Measurements from ENCODE around the gene CTSF.

Gene CTSF

DNA sequence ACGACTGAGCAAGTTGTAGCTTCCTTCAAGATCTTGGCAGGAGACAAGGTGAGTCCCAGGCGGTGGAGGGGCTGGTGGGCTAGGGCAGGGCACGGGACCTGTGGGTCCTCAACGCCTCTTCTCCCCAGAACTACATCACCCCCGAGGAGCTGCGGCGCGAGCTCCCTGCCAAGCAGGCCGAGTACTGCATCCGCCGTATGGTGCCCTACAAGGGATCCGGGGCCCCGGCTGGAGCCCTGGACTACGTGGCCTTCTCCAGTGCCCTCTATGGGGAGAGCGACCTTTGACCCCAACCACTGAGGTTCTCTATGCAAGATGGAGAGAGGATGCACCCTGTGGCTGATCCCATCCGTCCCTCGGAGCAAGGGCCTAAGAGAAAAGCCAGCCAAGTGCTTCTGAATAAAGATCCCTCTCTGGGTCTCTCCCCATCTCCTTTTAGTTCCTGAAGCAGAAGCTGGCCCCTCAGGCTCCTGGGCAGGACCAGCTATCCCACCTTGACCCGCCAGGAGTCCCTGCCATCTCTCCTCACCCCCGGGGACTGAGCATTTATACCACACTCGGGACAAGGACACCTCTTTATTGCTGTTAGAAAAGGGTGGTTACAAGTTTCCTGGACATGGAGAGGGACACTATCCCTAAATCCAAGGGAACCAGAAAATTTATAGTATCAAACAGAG, 5.4 kb downstream of the CTSF start:
- Histone ChIP-seq H3K4me3 (ENCODE audit: low read depth, low read length) (no peak overlapping the region), H3K27ac (no peak overlapping the region), H3K27me3 (ENCODE audit: insufficient read depth, low read depth, severe bottlenecking) (no peaks in the 10 kb centered on the region), H3K36me3 (peaks cover 41% of the 10 kb centered on the region), H3K9me3 (ENCODE audit: severe bottlenecking) (no peaks in the 10 kb centered on the region)
- no peak for DNase-seq
- TF ChIP-seq, protein P1, sequence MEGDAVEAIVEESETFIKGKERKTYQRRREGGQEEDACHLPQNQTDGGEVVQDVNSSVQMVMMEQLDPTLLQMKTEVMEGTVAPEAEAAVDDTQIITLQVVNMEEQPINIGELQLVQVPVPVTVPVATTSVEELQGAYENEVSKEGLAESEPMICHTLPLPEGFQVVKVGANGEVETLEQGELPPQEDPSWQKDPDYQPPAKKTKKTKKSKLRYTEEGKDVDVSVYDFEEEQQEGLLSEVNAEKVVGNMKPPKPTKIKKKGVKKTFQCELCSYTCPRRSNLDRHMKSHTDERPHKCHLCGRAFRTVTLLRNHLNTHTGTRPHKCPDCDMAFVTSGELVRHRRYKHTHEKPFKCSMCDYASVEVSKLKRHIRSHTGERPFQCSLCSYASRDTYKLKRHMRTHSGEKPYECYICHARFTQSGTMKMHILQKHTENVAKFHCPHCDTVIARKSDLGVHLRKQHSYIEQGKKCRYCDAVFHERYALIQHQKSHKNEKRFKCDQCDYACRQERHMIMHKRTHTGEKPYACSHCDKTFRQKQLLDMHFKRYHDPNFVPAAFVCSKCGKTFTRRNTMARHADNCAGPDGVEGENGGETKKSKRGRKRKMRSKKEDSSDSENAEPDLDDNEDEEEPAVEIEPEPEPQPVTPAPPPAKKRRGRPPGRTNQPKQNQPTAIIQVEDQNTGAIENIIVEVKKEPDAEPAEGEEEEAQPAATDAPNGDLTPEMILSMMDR (IDR thresholded peaks at IDR 0.05; ENCODE audit: low read depth, low read length), result no peak

DNA sequence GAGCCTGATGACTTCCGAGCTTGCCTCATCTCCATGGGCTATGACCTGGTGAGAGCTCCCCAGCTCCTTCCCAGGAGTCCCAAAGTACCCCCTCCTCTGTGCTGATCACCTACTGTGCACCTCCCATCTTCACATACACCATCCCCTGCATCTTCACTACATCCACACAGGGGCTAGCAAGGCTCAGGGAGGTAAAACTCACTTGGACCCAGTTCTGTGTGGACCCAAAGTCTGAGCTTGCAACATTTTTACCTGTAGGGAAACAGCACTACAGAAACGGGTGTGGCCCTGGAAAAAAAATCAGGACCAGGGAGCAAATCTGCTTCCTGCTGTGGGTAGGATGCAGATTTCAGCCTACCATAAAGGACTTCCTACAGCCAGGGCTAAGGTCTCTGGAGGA, 6.1 kb downstream of the CTSF start:
- DNase-seq, result no peak
- Histone ChIP-seq H3K27me3 (ENCODE audit: insufficient read depth, low read depth, severe bottlenecking) (no peaks in the 10 kb centered on the region), H3K4me3 (ENCODE audit: low read depth, low read length) (no peak overlapping the region), H3K36me3 (peaks cover 41% of the 10 kb centered on the region), H3K9me3 (ENCODE audit: severe bottlenecking) (no peaks in the 10 kb centered on the region), H3K27ac (peak overlapping the region; percentile 66)
- TF ChIP-seq, protein P1 (IDR thresholded peaks at IDR 0.05; ENCODE audit: low read depth, low read length), result no peak

DNA sequence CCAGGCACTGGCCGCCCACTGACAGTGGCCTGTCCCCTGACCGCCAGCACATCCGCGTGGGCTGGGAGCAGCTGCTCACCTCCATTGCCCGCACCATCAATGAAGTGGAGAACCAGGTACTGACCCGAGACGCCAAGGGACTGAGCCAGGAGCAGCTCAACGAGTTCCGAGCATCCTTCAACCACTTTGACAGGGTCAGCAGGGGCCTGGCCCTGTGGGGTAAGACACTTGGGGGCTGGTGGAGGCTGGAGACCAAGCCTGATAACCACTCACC, 6.5 kb downstream of the CTSF start:
- Histone ChIP-seq H3K9me3 (ENCODE audit: severe bottlenecking) (no peaks in the 10 kb centered on the region), H3K36me3 (peaks cover 37% of the 10 kb centered on the region), H3K27ac (peak overlapping the region; percentile 66), H3K27me3 (ENCODE audit: insufficient read depth, low read depth, severe bottlenecking) (no peaks in the 10 kb centered on the region), H3K4me3 (ENCODE audit: low read depth, low read length) (no peak overlapping the region)
- TF ChIP-seq, protein P1 (IDR thresholded peaks at IDR 0.05; ENCODE audit: low read depth, low read length), result no peak
- DNase-seq, result no peak

DNA sequence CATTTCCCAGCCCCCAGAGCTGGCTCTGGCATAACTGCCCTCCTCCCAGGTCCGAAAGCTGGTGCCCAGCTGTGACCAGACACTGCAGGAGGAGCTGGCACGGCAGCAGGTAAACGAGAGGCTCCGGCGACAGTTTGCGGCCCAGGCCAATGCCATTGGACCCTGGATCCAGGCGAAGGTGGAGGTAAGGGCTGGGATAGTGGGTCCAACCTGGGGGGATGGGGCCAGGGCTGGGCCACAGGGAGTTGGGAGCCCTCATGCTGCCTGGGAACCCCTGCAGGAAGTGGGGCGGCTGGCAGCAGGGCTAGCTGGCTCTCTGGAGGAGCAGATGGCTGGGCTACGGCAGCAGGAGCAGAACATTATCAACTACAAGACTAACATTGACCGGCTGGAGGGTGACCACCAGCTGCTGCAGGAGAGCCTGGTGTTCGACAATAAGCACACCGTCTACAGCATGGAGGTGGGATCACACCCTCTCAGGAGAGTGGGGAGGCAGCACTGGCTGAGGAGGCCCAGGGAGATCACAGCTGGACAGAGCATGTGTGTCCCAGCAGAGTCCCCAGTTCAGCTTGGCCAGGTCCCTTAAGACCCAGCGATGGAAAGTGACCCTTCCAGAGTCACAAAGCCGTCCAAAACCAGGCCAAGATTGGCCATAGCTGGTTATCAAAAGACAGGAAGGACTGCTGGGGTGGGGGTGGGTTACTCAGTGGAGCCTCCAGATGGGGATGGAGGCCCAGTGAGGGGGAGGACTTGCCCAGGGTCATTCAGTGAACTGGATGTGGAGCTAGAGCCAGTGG, 7.0 kb downstream of the CTSF start:
- no peak overlapping the region for H3K4me3 ChIP-seq (ENCODE audit: low read depth, low read length)
- TF ChIP-seq, protein P1 (IDR thresholded peaks at IDR 0.05; ENCODE audit: low read depth, low read length), result 0 out of 2 replicates have a peak, but pooled peaks have one; percentile 9
- H3K27ac ChIP-seq, result peak overlapping the region; percentile 66
- no peaks in the 10 kb centered on the region for H3K27me3 ChIP-seq (ENCODE audit: insufficient read depth, low read depth, severe bottlenecking)
- no peaks in the 10 kb centered on the region for H3K9me3 ChIP-seq (ENCODE audit: severe bottlenecking)
- peaks cover 35% of the 10 kb centered on the region for H3K36me3 ChIP-seq
- DNase-seq, result peak; percentile 71

DNA sequence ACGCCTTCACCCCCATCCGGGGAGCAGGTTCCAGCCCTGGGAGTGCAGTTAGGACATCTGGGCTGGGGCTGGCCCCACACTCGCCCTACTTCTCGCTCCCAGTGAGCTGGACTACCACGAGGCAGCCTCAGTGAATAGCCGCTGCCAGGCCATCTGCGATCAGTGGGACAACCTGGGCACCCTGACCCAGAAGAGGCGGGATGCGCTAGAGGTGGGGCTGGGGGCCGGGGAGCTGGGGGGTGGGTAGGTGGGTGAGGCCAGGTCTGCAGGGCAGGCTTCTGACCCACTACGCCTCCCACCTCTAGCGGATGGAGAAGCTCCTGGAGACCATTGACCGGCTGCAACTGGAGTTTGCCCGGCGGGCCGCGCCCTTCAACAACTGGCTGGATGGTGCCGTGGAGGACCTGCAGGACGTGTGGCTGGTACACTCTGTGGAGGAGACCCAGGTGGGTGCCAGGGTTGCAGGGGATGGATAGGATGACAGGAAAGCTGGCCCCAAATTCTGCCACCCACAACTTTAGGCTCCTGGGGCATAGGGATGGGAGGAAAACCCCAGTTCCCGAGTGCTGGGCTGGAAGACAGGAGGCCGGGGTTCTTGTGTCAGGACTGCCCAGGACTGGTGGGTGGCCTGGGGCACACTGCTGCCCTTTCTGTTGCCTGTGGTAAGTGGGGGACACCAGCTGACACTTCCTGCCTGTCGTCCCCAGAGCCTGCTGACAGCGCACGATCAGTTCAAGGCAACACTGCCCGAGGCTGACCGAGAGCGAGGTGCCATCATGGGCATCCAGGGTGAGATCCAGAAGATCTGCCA, 8.3 kb downstream of the CTSF start:
- no peak for DNase-seq
- no peak overlapping the region for H3K4me3 ChIP-seq (ENCODE audit: low read depth, low read length)
- peaks cover 24% of the 10 kb centered on the region for H3K36me3 ChIP-seq
- no peaks in the 10 kb centered on the region for H3K9me3 ChIP-seq (ENCODE audit: severe bottlenecking)
- TF ChIP-seq, protein P1 (IDR thresholded peaks at IDR 0.05; ENCODE audit: low read depth, low read length), result no peak
- no peak overlapping the region for H3K27ac ChIP-seq
- no peaks in the 10 kb centered on the region for H3K27me3 ChIP-seq (ENCODE audit: insufficient read depth, low read depth, severe bottlenecking)

Measured in WERI-Rb-1 (cell line).